HG03520 (cell line): ENCODE data around the gene ZNF200.
A peak's percentile ranks its signal among the peaks of the same experiment; 100 is the strongest.
"Not testable (repeated sequence)": the region's sequence is repeated elsewhere in the genome, so short reads cannot be mapped to it uniquely, and the experiment has no call there.

ENCODE experiments used
- ATAC-seq: cut with Tn5 transposase; IDR thresholded peaks from one replicate; pipeline ENCODE4 v1.9.1; 2021; ENCODE audit warnings: mild to moderate bottlenecking, moderate library complexity; ENCODE audit not compliant: unreplicated experiment

ZNF200 gene

GRCh38 chr16:3234857-3235561 lies at the start of gene ZNF200:
TSS of gene ZNF200 (minus strand) at chr16:3235158. CDS start at chr16:3233755, 1,403 bp downstream.
- peak; percentile 91 for ATAC-seq

GRCh38 chr16:3283543-3284447 lies 48.8 kb upstream of the ZNF200 start:
- ATAC-seq = no peak

GRCh38 chr16:3282730-3283542 lies 48.0 kb upstream of the ZNF200 start, which contains the start of gene ZNF263:
TSS of gene ZNF263 (plus strand) at chr16:3283491. CDS start at chr16:3283819, 328 bp downstream.
- peak; percentile 63 for ATAC-seq

GRCh38 chr16:3282103-3282729 lies 47.3 kb upstream of the ZNF200 start:
- ATAC-seq = peak; percentile 21

- ATAC-seq = no peak
Observed at GRCh38 chr16:3281222-3281820, 46.4 kb upstream of the ZNF200 start.

- ATAC-seq = no peak
Observed at GRCh38 chr16:3276679-3277078, 41.7 kb upstream of the ZNF200 start.

- ATAC-seq = no peak
Observed at GRCh38 chr16:3274947-3275346, 40.0 kb upstream of the ZNF200 start.

- no peak for ATAC-seq
Observed at GRCh38 chr16:3274490-3274889, 39.5 kb upstream of the ZNF200 start.

GRCh38 chr16:3271281-3271680 lies 36.3 kb upstream of the ZNF200 start:
- not testable (repeated sequence) for ATAC-seq

GRCh38 chr16:3270718-3271117 lies 35.8 kb upstream of the ZNF200 start:
- not testable (repeated sequence) for ATAC-seq

GRCh38 chr16:3268294-3268693 lies 33.3 kb upstream of the ZNF200 start:
- ATAC-seq = no peak

GRCh38 chr16:3266873-3267537 lies 32.0 kb upstream of the ZNF200 start:
- no peak for ATAC-seq

GRCh38 chr16:3264137-3265036 lies 29.4 kb upstream of the ZNF200 start:
- ATAC-seq = peak; percentile 76

- ATAC-seq = no peak
Observed at GRCh38 chr16:3262517-3262916, 27.6 kb upstream of the ZNF200 start.

- no peak for ATAC-seq
Observed at GRCh38 chr16:3259836-3260235, 24.9 kb upstream of the ZNF200 start.

GRCh38 chr16:3256866-3257465 lies 22.0 kb upstream of the ZNF200 start:
- ATAC-seq = no peak

GRCh38 chr16:3256146-3256865 lies 21.3 kb upstream of the ZNF200 start, which contains the start of gene MEFV:
TSS of gene MEFV (minus strand) at chr16:3256633. CDS start at chr16:3256587, 46 bp downstream.
- ATAC-seq = no peak
